Stimulated activated CD4-positive, alpha-beta T cell treated with anti-CD3 and anti-CD28 coated beads, Interleukin-12 subunit alpha, Interleukin-12 subunit beta, amount 100 ng/mL, for 48 hours (primary cell): ENCODE results near the gene BPIFB3.
"Not testable (repeated sequence)": the region's sequence is repeated elsewhere in the genome, so short reads cannot be mapped to it uniquely, and the experiment has no call there.

Experiments
- DNase-seq, 3 donors: peaks; one replicate each; pipeline ENCODE4 v3.0.0-alpha.2; 2020; ENCODE audit warnings: low read depth in 2 of 3, low spot score in 1 of 3

Gene BPIFB3

DNA sequence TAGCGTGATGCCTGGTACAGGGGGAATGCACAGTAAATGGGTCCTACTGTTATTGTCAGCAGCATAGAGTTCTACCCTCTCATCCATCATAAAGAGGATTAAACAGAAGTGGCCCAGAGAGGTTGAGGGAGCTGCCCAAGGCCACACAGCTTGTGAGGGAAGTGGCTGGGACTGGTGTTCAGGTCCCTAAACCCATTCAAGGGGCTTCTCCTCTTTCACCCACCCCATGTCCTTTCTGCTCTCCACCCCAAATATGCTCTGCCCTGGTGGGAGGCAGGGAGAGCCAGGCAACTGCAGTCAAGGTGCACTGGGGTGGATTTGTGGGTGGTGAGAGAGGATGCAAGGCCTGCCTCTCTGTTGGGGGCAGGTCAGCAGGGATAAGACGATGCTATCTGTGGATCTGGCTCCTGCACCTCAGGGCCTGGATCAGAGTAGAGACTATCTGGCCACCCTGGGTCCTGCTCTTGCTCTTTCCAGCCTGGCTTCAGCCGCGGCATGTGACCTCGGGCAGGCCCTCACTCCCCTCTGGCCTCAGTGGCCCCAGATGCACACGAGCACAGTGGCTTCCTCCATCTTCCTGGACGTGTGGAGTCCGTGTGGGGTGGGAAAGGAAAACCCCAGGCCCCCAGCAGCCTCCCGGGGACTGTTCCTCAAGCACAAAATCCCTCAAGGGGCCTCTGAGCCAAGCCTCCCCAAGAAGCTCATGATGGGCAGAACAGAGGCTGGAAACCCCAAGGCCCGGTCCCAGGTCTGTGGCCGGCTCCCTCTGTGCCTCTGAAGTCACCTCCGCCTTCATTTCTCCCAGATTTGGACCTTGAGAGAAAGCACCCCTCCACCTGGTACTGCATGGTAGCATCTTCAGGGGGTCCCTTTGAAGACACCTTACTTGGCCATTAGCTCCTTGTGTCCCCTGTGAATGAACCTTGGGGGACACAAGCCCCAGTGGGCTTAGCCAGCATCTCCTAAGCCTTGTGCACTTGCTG is 25.6 kb upstream of the BPIFB3 start:
- DNase-seq: no peak

DNA sequence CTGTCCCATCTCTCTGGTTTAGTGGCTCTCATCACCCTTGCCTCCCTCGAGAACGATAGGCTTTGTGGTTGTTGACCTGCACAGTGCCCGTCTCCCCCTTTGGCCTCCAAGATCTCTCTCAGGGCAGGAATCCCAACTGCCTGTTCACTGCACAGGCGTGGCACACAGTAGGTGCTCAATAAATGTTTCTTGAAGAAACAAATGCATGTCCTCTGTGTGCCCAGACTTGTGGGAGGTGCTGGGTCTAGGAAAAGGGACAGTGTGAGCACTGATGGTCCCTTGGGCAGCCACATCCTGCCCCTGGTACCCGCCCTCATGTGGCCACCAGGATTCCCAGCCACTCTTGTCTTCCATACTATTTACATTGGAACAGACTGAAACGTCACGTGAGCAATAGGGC is 24.8 kb upstream of the BPIFB3 start:
- DNase-seq: no peak

GRCh38 chr20:33030076-33030475 is 23.6 kb upstream of the BPIFB3 start:
- DNase-seq: no peak

DNA sequence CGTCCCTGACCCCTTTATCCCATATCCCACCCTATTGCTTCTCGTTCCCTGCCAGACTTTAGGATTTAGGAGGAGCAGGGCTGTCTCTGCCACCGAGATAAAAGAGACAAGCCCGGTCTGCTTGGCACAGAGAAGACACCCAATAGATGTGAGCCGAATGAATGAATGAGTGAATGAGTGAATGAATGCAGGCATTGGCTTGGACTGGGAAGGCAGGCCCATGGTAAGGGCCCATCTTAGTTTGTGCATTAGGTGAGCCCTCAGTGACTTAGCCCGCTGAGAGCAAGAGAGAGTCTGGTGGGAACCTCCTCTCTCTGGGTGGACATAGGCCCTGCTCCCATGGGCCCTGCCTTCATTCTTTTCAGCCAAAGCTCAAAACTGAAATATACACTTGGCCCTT is 23.1 kb upstream of the BPIFB3 start:
- no peak for DNase-seq

- DNase-seq: no peak
Measured at GRCh38 chr20:33031531-33031930, 22.2 kb upstream of the BPIFB3 start, which contains the start of gene BPIFB6. Gene BPIFB6, plus strand, starts transcription at chr20:33031648. Its CDS starts 0 bp downstream, at chr20:33031648.

- DNase-seq: no peak
Measured at GRCh38 chr20:33032555-33032954, 21.1 kb upstream of the BPIFB3 start.

DNA sequence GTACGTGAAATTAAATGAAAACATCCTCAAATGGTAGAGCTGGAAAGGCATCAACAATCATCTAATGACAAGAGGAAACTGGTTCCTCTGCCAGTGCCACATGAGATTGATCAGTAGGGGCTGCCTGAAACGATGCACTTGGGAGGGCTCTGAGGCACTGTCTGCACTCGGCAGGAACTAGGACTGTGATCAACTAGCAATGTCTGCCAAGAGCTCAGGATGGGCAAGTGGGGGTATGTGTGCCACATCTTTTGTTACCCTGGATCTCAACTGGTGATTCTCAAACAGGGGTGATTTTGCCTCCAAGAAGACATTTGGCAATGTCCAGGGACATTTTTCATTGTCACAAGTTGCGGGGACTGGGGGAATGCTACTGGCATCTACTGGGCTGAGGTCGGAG is 20.3 kb upstream of the BPIFB3 start:
- DNase-seq: no peak

- no peak for DNase-seq
Measured at GRCh38 chr20:33034115-33034514, 19.6 kb upstream of the BPIFB3 start.

- no peak for DNase-seq
Measured at GRCh38 chr20:33034901-33035492, 18.7 kb upstream of the BPIFB3 start.

DNA sequence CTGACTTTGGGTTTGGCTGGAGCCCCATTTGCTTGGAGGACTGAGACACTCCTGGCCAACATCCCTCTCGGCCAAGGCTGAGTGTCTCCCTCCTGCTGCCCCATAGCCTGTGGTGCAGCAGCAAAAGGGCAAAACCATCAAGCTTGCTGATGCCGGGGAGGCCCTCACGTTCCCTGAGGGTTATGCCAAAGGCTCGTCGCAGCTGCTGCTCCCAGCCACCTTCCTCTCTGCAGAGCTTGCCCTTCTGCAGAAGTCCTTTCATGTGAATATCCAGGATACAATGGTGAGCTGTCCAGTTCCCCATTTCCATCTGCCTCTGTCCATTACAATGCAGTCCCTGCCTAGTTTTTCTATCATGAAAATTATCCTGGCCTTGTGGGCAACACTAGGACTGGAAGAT is 16.2 kb upstream of the BPIFB3 start:
- DNase-seq: no peak

- no peak for DNase-seq
Measured at GRCh38 chr20:33038243-33038642, 15.5 kb upstream of the BPIFB3 start.

GRCh38 chr20:33042430-33042829 is 11.3 kb upstream of the BPIFB3 start:
- no peak for DNase-seq

DNA sequence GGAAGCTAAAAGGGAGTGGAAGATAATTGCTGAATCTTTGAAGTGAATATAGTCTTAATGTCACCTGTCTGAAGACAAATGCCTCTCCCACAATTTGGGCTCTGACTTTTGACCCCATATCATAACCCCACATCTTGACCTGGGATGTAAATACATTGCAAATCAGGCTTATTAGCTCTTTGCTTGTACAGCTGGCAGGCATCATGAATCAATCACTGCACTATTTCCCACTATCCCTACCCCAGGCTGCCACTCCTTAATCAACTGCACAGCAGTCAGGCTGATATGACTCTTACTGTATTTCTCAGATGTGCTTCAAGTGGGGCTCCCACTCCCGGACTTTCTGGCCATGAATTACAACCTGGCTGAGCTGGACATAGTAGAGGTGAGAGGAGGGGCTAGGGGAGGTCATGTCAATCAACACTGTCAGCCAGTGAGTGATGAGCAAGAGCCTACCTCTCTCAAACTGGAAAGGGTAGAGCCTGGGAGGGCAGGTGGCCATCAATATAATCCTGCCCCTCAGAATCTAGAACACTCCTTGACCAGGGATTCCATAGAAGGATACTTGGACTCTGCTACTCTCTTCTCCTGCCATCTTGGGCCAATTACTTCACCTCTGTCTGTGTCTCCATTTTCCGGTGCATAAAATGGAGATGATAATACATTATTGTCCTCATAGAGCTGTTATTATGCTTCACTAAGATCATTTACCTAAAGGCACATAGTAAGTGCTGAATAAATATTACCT is 10.5 kb upstream of the BPIFB3 start:
- DNase-seq: no peak

- DNase-seq: no peak
Measured at GRCh38 chr20:33043731-33044181, 9.9 kb upstream of the BPIFB3 start.

- DNase-seq: not testable (repeated sequence)
Measured at GRCh38 chr20:33045129-33045721, 8.5 kb upstream of the BPIFB3 start.

- no peak for DNase-seq
Measured at GRCh38 chr20:33046412-33046811, 7.3 kb upstream of the BPIFB3 start.

- no peak for DNase-seq
Measured at GRCh38 chr20:33051333-33051732, 2.4 kb upstream of the BPIFB3 start.

GRCh38 chr20:33054381-33054780 is 678 bp downstream of the BPIFB3 start:
- DNase-seq: no peak

GRCh38 chr20:33054791-33055190 is 1.1 kb downstream of the BPIFB3 start:
- no peak for DNase-seq

DNA sequence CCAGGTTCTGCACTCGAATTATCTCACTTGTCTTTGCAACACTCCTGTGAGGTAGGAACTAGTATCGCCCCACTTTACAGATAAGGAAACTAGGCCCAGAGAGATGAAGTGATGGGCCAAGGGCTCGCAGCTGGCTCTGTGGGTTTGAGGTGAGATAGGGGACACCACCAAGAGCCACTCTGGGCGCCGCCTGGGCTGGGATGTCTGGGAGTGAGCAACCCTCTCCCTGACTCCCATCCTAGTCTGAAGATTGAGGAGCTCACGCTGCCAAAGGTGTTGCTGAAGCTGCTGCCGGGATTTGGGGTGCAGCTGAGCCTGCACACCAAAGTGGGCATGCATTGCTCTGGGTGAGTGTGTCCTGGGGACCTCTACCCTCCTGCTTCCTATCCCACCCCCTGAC is 5.4 kb downstream of the BPIFB3 start:
- no peak for DNase-seq

GRCh38 chr20:33059741-33060390 is 6.2 kb downstream of the BPIFB3 start:
- DNase-seq: no peak
